ENCODE measurements around the gene SHPK.

The SHPK gene

GRCh38 chr17:3647251-3647650 lies 11.2 kb upstream of the SHPK start:
- no peak overlapping the region for H2AFZ ChIP-seq (ENCODE audit: low read length)
- no peak overlapping the region for H3K4me3 ChIP-seq (ENCODE audit: low read depth, low read length, poor library complexity, severe bottlenecking)
- no peaks in the 10 kb centered on the region for H4K20me1 ChIP-seq (ENCODE audit: insufficient read depth, low read length)
- H3K27ac ChIP-seq (ENCODE audit: low read depth, low read length, poor library complexity, severe bottlenecking), result no peak overlapping the region
- H3F3A ChIP-seq (ENCODE audit: insufficient read depth, low read length), result no peaks in the 10 kb centered on the region
- TF ChIP-seq CTCF (IDR thresholded peaks at IDR 0.05; ENCODE audit: low read length), result no peak
- TF ChIP-seq EZH2 (IDR thresholded peaks at IDR 0.05; ENCODE audit: borderline replicate concordance, low read length), result no peak
- no peaks in the 10 kb centered on the region for H3K9me2 ChIP-seq (ENCODE audit: low read depth, low read length)
- no peaks in the 10 kb centered on the region for H3K27me3 ChIP-seq (ENCODE audit: insufficient read depth, low read length)
- no peak overlapping the region for H3K9ac ChIP-seq (ENCODE audit: low read length)
- H3K4me2 ChIP-seq (ENCODE audit: low read length), result no peak overlapping the region
- H3K36me3 ChIP-seq (ENCODE audit: insufficient read depth, low read length), result peaks cover 7% of the 10 kb centered on the region; the same call in 1 of the 2 replicates
- no peaks in the 10 kb centered on the region for H3K9me3 ChIP-seq (ENCODE audit: low read length)
- peaks cover 13% of the 10 kb centered on the region for H3K4me1 ChIP-seq (ENCODE audit: insufficient read depth, low read length, severe bottlenecking)
- H3K79me2 ChIP-seq (ENCODE audit: insufficient read depth, low read length), result no peaks in the 10 kb centered on the region

- no peaks in the 10 kb centered on the region for H3K79me2 ChIP-seq (ENCODE audit: insufficient read depth, low read length)
- no peak overlapping the region for H3K4me3 ChIP-seq (ENCODE audit: low read depth, low read length, poor library complexity, severe bottlenecking)
- TF ChIP-seq CTCF (IDR thresholded peaks at IDR 0.05; ENCODE audit: low read length) (no peak), EZH2 (IDR thresholded peaks at IDR 0.05; ENCODE audit: borderline replicate concordance, low read length) (no peak)
- no peak overlapping the region for H3K4me2 ChIP-seq (ENCODE audit: low read length)
- H3K27me3 ChIP-seq (ENCODE audit: insufficient read depth, low read length), result no peaks in the 10 kb centered on the region
- H3F3A ChIP-seq (ENCODE audit: insufficient read depth, low read length), result no peaks in the 10 kb centered on the region
- H3K9me3 ChIP-seq (ENCODE audit: low read length), result no peaks in the 10 kb centered on the region
- no peaks in the 10 kb centered on the region for H3K9me2 ChIP-seq (ENCODE audit: low read depth, low read length)
- H2AFZ ChIP-seq (ENCODE audit: low read length), result no peak overlapping the region
- no peak overlapping the region for H3K9ac ChIP-seq (ENCODE audit: low read length)
- H4K20me1 ChIP-seq (ENCODE audit: insufficient read depth, low read length), result no peaks in the 10 kb centered on the region
- peak overlapping the region; percentile 32 for H3K27ac ChIP-seq (ENCODE audit: low read depth, low read length, poor library complexity, severe bottlenecking)
- H3K36me3 ChIP-seq (ENCODE audit: insufficient read depth, low read length), result peaks cover 7% of the 10 kb centered on the region; the same call in 1 of the 2 replicates
- peaks cover 13% of the 10 kb centered on the region for H3K4me1 ChIP-seq (ENCODE audit: insufficient read depth, low read length, severe bottlenecking)
These were observed 9.3 kb upstream of the SHPK start for GRCh38 chr17:3645310-3645709.

- no peaks in the 10 kb centered on the region for H3F3A ChIP-seq (ENCODE audit: insufficient read depth, low read length)
- peaks cover 7% of the 10 kb centered on the region; the same call in 1 of the 2 replicates for H3K36me3 ChIP-seq (ENCODE audit: insufficient read depth, low read length)
- H3K9ac ChIP-seq (ENCODE audit: low read length), result no peak overlapping the region
- H3K9me2 ChIP-seq (ENCODE audit: low read depth, low read length), result no peaks in the 10 kb centered on the region
- peaks cover 19% of the 10 kb centered on the region for H3K4me1 ChIP-seq (ENCODE audit: insufficient read depth, low read length, severe bottlenecking)
- H3K79me2 ChIP-seq (ENCODE audit: insufficient read depth, low read length), result no peaks in the 10 kb centered on the region
- no peaks in the 10 kb centered on the region for H3K27me3 ChIP-seq (ENCODE audit: insufficient read depth, low read length)
- no peak overlapping the region for H3K4me3 ChIP-seq (ENCODE audit: low read depth, low read length, poor library complexity, severe bottlenecking)
- no peaks in the 10 kb centered on the region for H3K9me3 ChIP-seq (ENCODE audit: low read length)
- no peak overlapping the region for H2AFZ ChIP-seq (ENCODE audit: low read length)
- TF ChIP-seq CTCF (IDR thresholded peaks at IDR 0.05; ENCODE audit: low read length) (no peak), EZH2 (IDR thresholded peaks at IDR 0.05; ENCODE audit: borderline replicate concordance, low read length) (no peak)
- no peak overlapping the region for H3K27ac ChIP-seq (ENCODE audit: low read depth, low read length, poor library complexity, severe bottlenecking)
- H3K4me2 ChIP-seq (ENCODE audit: low read length), result no peak overlapping the region
- H4K20me1 ChIP-seq (ENCODE audit: insufficient read depth, low read length), result no peaks in the 10 kb centered on the region
These were observed 7.9 kb upstream of the SHPK start for GRCh38 chr17:3643889-3644349.

Data from OCI-LY1 (cell line).